HepG2 (cell line): ENCODE measurements around the gene TTC1. TPM values are rescaled to one million over a fixed set of nuclear protein-coding genes. Genes with fewer than 3 reads are reported as not detected.

Source experiments
- CCDC6 ChIP-seq: sonication (generic); formaldehyde crosslinking; IDR thresholded peaks from 2 replicates; pipeline ENCODE4 v1.8.1; 2022; ENCODE audit warnings: mild to moderate bottlenecking, missing genetic modification reagents, moderate library complexity
- FLYWCH1 ChIP-seq: sonication (generic); formaldehyde crosslinking; IDR thresholded peaks from 2 replicates; pipeline ENCODE4 v1.8.1; 2023; ENCODE audit warnings: mild to moderate bottlenecking, missing genetic modification reagents
- KAT8 ChIP-seq: IDR thresholded peaks from 2 replicates; pipeline ENCODE4 v1.6.1; 2016; ENCODE audit warnings: missing genetic modification reagents, missing compliant biosample characterization
- MIXL1 ChIP-seq: IDR thresholded peaks from 2 replicates; pipeline ENCODE4 v1.6.1; 2016
- MYNN ChIP-seq: sonication (generic); formaldehyde crosslinking; IDR thresholded peaks from 2 replicates; pipeline ENCODE4 v1.4.0; 2020; ENCODE audit warnings: mild to moderate bottlenecking, low read depth, missing genetic modification reagents
- NR1H2 ChIP-seq: sonication (generic); formaldehyde crosslinking; IDR thresholded peaks from 2 replicates; pipeline ENCODE4 v1.8.1; 2022; ENCODE audit warnings: low read depth, missing genetic modification reagents, borderline replicate concordance
- POLR2AphosphoS5 ChIP-seq: IDR thresholded peaks from 2 replicates; pipeline ENCODE4 v1.6.1; 2012; ENCODE audit warnings: low read depth, low read length
- SRSF4 ChIP-seq: fragments of 200-400 bp; formaldehyde crosslinking; IDR thresholded peaks from one replicate; pipeline ENCODE4 v1.6.1; 2018; ENCODE audit warnings: mild to moderate bottlenecking, low read depth, low read length, moderate library complexity; ENCODE audit not compliant: poor library complexity, severe bottlenecking
- YEATS4 ChIP-seq: sonication (generic); formaldehyde crosslinking; IDR thresholded peaks from 2 replicates; pipeline ENCODE4 v1.4.0; 2020; ENCODE audit warnings: missing genetic modification reagents, borderline replicate concordance
- ZHX2 ChIP-seq, 2 experiments: sonication (generic) in 1 of 2; formaldehyde crosslinking in 1 of 2; IDR thresholded peaks; 2 replicates each; pipeline versions ENCODE4 v1.6.1 to v1.9.0; 2014 to 2022; ENCODE audit warnings: antibody characterized with exemption in 1 of 2, borderline replicate concordance in 1 of 2, inconsistent platforms in 1 of 2, low read depth in 1 of 2, missing genetic modification reagents in 1 of 2
- ZNF138 ChIP-seq: sonication (generic); formaldehyde crosslinking; IDR thresholded peaks from 2 replicates; pipeline ENCODE4 v1.5.0; 2020; ENCODE audit warnings: mild to moderate bottlenecking, low read depth, missing genetic modification reagents
- ZNF264 ChIP-seq: sonication (generic); formaldehyde crosslinking; IDR thresholded peaks from 2 replicates; pipeline ENCODE4 v1.4.0; 2020; ENCODE audit warnings: missing genetic modification reagents
- ZNF512 ChIP-seq: sonication (generic); formaldehyde crosslinking; IDR thresholded peaks from 2 replicates; pipeline ENCODE4 v1.4.0; 2020; ENCODE audit warnings: mild to moderate bottlenecking, missing genetic modification reagents
- polyA plus RNA-seq, 8 experiments: library from polyadenylated mRNA; depleted of rRNA in 3 of 8; stranded (reverse) in 7 of 8; unstranded in 1 of 8; fragments of >200 nt; fragmentation: Illumina TruSeq in 4 of 8; extraction: Trizol in 4 of 8; gene quantifications; 2 replicates each; pipeline versions ENCODE4 v1.2.1 to v1.2.3, GENCODE V29; 2011 to 2016; ENCODE audit warnings: low read depth in 4 of 8, missing spikeins in 1 of 8, mixed read lengths in 1 of 8; ENCODE audit not compliant: insufficient read depth in 1 of 8
- total RNA-seq, 5 experiments: library from RNA; depleted of rRNA; stranded (reverse); fragments of >200 nt; fragmentation: Illumina TruSeq; extraction: Trizol; gene quantifications; 2 replicates each; pipeline ENCODE4 v1.2.3, GENCODE V29; 2016; ENCODE audit warnings: low read depth in 1 of 5
- TF ChIP-seq, protein P1 (sequence below): sonication (generic); formaldehyde crosslinking; IDR thresholded peaks from 2 replicates; pipeline ENCODE4 v1.4.0; 2020; ENCODE audit warnings: missing genetic modification reagents

Gene TTC1
- total and polyA plus RNA-seq, 2 of the 13 experiments (the other 11 are each of a cell fraction or from before 2014, with no cell fraction given) = 16.1 to 72.1 TPM

DNA sequence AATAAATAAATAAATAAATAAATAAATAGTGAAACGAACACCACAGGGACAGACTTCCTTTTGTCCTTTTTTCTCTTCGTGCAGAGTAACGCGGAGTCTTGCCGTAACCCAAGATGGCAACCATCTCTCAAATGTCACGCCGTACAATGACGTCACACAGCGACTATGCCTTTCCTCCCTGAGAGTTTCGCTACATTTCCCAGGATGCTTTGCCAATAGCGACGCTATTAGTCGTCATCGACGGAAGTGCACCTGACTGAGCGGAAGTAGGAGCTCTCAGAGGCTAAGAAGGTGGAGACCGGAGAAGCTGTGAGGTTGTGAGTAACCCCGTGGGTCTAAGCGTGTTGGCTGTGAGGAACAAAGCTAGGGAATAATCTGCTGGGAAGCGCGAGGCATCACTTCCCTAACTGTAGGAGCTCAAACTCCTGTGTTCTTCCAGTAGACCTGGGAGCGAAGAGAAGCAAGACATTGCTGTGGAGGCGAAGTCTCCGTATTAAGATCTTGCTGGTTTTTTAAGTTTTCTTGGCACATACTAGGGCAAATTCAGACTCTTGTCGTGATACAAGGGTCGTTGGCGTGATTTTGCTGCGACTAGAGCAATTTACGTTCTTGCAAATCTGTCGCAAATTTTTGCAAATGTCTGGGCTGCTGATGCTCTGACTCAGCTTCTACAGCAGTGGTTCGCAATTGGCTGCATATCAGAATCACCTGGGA lies at the start of gene TTC1 (continued):
- TF ChIP-seq ZHX2 (IDR thresholded peaks at IDR 0.05; ENCODE audit: low read depth) (peak; percentile 97), ZHX2 (CRISPR knock-in tag; IDR thresholded peaks at IDR 0.05; ENCODE audit: borderline replicate concordance) (no peak), ZNF138 (CRISPR knock-in tag) (no peak), MYNN (CRISPR knock-in tag) (peak; percentile 76; the same call in 1 of the 2 replicates), ZNF264 (CRISPR knock-in tag) (no peak), CCDC6 (CRISPR knock-in tag) (0 out of 2 replicates have a peak, but pooled peaks have one; percentile 37), NR1H2 (CRISPR knock-in tag) (no peak), KAT8 (CRISPR knock-in tag) (peak; percentile 98), YEATS4 (CRISPR knock-in tag) (peak; percentile 46; the same call in 1 of the 2 replicates), MIXL1 (CRISPR knock-in tag) (peak; percentile 56; the same call in 1 of the 2 replicates), FLYWCH1 (CRISPR knock-in tag) (no peak), SRSF4 (no peak), ZNF512 (CRISPR knock-in tag) (no peak), POLR2AphosphoS5 (peak; percentile 99)
- TF ChIP-seq, protein P1, sequence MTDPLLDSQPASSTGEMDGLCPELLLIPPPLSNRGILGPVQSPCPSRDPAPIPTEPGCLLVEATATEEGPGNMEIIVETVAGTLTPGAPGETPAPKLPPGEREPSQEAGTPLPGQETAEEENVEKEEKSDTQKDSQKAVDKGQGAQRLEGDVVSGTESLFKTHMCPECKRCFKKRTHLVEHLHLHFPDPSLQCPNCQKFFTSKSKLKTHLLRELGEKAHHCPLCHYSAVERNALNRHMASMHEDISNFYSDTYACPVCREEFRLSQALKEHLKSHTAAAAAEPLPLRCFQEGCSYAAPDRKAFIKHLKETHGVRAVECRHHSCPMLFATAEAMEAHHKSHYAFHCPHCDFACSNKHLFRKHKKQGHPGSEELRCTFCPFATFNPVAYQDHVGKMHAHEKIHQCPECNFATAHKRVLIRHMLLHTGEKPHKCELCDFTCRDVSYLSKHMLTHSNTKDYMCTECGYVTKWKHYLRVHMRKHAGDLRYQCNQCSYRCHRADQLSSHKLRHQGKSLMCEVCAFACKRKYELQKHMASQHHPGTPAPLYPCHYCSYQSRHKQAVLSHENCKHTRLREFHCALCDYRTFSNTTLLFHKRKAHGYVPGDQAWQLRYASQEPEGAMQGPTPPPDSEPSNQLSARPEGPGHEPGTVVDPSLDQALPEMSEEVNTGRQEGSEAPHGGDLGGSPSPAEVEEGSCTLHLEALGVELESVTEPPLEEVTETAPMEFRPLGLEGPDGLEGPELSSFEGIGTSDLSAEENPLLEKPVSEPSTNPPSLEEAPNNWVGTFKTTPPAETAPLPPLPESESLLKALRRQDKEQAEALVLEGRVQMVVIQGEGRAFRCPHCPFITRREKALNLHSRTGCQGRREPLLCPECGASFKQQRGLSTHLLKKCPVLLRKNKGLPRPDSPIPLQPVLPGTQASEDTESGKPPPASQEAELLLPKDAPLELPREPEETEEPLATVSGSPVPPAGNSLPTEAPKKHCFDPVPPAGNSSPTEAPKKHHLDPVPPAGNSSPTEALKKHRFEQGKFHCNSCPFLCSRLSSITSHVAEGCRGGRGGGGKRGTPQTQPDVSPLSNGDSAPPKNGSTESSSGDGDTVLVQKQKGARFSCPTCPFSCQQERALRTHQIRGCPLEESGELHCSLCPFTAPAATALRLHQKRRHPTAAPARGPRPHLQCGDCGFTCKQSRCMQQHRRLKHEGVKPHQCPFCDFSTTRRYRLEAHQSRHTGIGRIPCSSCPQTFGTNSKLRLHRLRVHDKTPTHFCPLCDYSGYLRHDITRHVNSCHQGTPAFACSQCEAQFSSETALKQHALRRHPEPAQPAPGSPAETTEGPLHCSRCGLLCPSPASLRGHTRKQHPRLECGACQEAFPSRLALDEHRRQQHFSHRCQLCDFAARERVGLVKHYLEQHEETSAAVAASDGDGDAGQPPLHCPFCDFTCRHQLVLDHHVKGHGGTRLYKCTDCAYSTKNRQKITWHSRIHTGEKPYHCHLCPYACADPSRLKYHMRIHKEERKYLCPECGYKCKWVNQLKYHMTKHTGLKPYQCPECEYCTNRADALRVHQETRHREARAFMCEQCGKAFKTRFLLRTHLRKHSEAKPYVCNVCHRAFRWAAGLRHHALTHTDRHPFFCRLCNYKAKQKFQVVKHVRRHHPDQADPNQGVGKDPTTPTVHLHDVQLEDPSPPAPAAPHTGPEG (CRISPR knock-in tag) = 0 out of 2 replicates have a peak, but pooled peaks have one; percentile 57
